HG02981 (cell line): ENCODE measurements around the gene GRM7.
"Not testable (repeated sequence)": the region's sequence is repeated elsewhere in the genome, so short reads cannot be mapped to it uniquely, and the experiment has no call there.

Source experiments
- ATAC-seq: cut with Tn5 transposase; IDR thresholded peaks from one replicate; pipeline ENCODE4 v1.9.1; 2021; ENCODE audit warnings: mild to moderate bottlenecking, moderate library complexity; ENCODE audit not compliant: unreplicated experiment

GRM7 gene

DNA sequence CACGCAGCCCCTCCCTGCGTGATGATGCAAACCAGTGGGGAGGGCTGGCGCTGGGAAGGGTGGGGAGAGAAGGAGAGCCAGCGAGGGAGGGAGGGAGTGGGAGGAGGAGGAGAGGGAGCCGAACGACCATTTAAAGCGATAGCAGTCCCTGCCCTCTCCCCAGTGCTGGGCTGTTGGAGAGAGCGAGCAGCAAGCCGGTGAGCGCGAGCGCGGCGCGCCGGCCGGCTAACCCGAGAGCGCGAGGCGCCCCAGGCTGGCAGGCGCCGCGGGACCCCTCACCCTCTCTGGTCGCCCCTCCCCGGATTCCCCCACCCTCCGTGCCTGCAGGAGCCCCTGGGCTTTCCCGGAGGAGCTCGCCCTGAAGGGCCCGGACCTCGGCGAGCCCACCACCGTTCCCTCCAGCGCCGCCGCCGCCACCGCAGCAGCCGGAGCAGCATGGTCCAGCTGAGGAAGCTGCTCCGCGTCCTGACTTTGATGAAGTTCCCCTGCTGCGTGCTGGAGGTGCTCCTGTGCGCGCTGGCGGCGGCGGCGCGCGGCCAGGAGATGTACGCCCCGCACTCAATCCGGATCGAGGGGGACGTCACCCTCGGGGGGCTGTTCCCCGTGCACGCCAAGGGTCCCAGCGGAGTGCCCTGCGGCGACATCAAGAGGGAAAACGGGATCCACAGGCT is at the start of gene GRM7:
TSS of gene GRM7 (plus strand) at position 162 of the 671 bp plus-strand sequence.
- no peak for ATAC-seq

- no peak for ATAC-seq
These were observed 39.5 kb upstream of the GRM7 start for GRCh38 chr3:6821411-6821810.

GRCh38 chr3:6825524-6825923 is 35.4 kb upstream of the GRM7 start:
- ATAC-seq: no peak

DNA sequence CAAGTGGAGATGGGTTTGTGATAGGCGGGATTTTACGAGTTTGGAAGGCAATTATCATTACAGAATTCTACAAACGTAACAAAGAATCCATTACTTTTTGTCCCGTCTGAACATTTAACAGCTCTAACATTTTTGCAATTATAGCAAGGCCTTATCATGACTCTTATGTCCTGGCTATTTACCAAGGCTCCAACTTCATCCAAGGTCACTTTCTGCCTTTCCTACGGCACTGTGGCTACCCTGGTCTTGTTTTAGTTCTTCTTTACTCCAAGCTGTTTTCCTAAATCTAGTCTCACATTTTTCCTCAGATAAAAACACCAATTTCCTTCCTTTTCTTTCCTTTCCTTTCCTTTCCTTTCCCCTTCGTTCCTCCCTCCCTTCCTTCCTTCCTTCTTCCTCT is 33.5 kb upstream of the GRM7 start:
- no peak for ATAC-seq

DNA sequence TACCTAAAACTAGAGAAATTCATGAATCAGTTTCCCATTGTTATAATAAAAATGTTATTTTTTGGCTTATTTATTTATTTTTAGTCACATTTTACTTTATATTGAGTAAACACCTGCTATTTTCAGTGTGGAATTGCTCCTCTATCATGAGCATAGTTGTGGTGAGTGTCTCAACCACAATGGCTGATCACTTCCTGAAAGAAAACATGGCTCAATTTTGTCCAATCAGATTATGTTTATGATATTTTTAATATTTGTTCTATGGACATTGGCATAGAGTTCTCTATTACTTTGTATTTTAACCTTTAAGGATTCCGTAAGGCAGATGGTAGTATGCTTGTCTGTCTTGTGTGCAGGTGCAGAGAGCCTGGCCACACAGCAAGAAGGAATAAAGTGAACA is 16.2 kb upstream of the GRM7 start:
- ATAC-seq: no peak

DNA sequence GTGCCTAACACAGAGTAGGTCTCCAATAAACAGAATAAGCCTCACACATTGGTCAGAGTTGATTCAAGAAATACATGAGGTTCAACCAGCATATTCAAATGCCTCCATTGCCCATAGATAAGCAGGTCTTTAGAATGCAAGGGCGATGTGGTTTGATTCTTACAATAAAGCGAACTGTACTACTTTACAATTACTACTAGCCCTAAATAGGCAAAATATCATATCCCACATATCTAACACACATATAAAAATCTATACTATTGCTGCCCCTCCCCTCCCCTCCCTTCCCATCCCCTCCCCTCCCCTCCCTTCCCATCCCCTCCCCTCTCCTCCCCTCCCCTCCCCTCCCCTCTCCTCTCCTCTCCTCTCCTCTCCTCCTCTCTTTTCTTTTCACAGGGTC is 6.7 kb upstream of the GRM7 start:
- no peak for ATAC-seq

GRCh38 chr3:6857510-6857909 is 3.4 kb upstream of the GRM7 start:
- no peak for ATAC-seq

DNA sequence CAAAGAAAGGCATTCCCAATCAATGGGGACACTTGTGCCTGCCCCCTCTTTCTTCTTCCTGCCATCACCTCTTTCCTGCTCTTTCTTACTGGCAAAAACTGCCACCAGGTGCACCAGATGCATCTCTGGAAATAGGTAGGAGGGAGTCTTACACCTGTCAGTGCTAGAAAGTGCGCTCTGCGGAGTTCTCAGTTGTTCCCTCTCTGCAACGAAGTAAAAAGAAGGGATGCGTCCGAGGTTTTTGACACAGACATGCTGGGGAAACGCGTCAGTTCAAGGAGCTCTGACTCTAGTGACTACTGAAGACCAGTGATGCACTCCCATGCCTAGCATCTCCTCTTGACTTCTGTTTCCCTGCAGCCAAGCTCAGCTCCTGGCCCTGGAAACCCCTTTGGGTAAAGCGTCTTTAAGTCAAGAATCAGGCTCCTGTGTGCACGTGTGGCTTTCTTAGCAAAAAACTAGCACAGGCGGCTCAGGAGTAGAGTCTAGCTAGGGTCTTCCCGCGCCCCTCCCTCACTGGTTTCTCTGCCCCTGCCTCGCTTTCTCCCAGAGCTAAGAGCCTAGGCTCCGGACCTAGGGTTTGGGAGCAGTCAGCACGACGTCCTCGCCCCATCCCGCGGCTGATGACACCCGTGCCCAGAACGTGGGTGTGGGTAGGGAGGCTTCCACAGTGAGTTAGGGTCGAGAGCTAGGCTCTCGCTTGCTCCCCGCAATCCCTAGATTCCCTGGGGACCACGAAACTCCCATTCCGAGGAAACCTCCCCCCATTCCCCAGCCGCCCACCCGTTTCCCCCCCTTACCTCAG is 564 bp upstream of the GRM7 start:
- no peak for ATAC-seq

- ATAC-seq: no peak
These were observed 698 bp downstream of the GRM7 start for GRCh38 chr3:6861625-6862000.

- no peak for ATAC-seq
These were observed 1.3 kb downstream of the GRM7 start for GRCh38 chr3:6862041-6862879.

- no peak for ATAC-seq
These were observed 1.9 kb downstream of the GRM7 start for GRCh38 chr3:6862880-6863195.

- ATAC-seq: no peak
These were observed 6.4 kb downstream of the GRM7 start for GRCh38 chr3:6867269-6867668.

DNA sequence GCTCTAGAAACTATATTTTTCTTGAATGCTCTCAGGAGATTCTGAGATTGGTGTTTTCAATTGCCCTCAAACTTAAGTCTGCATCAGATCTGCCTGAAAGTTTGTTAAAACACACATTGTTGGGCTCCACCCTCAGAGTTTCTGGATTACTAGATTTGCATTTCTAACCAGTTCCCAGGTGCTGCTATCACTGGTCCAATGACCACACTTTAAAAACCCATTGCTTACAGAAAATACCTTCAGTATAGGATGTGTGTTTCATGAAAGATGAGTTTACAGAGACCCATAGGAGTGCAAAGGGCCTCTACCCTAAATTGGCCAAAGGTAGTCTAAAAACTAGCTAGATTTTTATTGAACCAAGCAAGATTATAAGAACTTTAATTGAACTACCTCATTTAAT is 17.8 kb downstream of the GRM7 start:
- ATAC-seq: no peak

DNA sequence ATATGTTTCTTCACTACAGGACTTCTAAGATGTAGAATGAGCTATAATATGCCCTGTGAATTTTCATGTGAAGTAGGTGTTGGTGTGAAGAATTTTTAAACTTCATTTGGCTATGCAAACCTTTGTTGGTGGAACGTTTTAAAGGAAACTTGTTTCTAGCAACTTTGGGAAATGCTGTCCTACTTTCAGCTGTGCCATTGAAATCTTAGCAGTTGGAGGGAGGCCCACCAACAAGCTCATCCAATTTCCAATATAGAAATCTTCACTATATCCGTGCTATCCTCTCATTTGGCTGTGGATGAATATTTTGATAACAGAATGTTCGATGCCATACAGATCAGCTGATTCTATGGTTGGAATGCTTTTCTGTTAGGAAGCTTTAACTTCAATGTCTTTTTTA is 51.3 kb downstream of the GRM7 start:
- ATAC-seq: no peak

DNA sequence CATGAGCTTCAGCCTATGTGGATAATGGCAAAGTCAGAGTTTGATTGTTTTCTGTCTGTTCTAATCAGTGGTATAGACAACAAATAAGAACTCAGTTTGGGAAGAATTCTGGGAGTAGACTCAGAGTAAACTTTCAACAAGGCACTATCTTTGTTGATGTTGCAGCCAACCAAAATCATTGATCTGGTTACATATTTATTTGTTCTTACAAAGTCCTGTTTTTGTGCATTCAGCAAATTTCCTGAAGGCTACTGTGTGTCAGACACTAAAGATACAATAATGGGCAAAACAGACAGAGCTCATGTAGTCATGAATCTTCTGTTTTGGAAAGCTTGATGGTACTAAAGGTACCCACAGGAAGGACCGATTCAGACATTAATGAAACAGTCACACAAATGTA is 55.0 kb downstream of the GRM7 start:
- ATAC-seq: no peak

GRCh38 chr3:6921066-6921465 is 60.2 kb downstream of the GRM7 start:
- no peak for ATAC-seq

- ATAC-seq: no peak
These were observed 61.0 kb downstream of the GRM7 start for GRCh38 chr3:6921876-6922275.

DNA sequence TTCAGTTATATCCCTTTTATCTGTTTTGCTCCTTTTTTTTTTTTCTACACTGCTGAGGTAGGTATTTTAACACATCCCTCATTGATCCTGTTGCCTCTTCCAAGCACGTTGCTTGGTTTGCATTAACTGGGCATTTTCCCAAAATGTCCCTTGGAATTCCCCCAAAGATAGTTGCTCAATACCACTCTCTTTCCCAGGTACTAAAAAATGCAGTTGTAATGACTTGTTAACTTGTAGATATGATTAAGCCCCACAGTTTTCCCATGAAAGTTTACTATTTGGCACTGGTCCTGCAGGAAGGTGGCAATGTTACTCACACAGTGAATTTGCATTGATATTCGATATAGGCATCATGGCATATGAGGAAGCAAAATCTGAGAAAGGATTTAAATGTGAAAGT is 67.1 kb downstream of the GRM7 start:
- ATAC-seq: no peak

- no peak for ATAC-seq
These were observed 69.0 kb downstream of the GRM7 start for GRCh38 chr3:6929918-6930317.

DNA sequence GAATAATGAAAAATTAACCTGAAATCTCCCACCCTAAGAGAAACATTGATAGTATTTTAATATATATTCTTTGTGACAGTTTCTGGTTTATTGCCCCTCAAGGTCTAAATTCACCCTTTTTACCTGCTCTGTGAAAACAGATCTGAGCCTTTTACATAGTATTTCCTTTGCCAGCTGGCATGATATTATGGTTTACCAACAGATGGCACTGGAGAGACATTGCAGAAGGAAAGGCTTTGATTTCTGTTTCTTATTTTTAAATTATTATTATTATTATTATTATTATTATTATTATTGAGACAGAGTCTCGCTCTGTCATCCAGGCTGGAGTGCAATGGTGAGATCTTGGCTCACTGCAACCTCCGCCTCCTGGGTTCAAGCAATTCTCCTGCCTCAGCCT is 74.5 kb downstream of the GRM7 start:
- ATAC-seq: not testable (repeated sequence)

DNA sequence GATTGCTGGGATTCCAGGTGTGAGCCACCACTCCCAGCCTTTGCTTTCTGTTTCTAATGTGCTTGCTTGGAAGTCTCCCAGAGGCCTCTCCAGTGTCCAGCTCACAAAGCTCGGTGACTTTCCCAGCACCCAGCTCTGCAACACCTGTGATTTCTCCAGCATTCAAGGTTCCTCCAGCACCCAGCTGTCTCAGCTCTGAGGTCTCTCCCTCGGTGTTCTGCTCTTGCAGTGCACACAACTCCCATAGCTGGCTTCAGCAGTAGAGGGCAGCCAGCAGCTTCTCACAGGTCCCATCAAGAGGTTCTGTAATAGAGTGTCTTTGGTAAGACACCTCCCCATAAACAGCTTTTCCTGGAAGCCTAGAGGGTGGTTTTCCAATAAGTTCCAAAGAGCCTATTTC is 75.1 kb downstream of the GRM7 start:
- ATAC-seq: no peak

DNA sequence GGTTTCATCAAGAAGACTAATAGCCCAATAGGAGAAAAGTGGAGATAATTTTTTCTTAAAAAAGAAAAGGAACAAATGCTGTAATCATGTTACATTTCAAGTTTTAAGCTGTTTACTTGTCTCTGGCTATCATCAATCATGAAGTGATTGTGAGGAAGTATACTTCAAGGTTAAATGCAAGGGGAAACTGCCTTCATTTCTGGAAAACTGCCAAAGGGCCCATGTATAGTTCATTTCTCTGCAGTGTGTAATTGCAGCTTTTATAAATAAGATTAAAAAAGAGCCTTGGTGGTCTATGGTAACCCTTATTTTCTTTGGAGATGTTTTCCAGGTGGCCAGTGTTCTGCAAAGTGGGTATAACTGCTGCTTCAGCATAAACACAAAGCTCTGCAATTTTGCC is 101.9 kb downstream of the GRM7 start:
- no peak for ATAC-seq
